ENCODE results near the gene TMEM61.
"Not testable (repeated sequence)": the region's sequence is repeated elsewhere in the genome, so short reads cannot be mapped to it uniquely, and the experiment has no call there.

The TMEM61 gene

DNA sequence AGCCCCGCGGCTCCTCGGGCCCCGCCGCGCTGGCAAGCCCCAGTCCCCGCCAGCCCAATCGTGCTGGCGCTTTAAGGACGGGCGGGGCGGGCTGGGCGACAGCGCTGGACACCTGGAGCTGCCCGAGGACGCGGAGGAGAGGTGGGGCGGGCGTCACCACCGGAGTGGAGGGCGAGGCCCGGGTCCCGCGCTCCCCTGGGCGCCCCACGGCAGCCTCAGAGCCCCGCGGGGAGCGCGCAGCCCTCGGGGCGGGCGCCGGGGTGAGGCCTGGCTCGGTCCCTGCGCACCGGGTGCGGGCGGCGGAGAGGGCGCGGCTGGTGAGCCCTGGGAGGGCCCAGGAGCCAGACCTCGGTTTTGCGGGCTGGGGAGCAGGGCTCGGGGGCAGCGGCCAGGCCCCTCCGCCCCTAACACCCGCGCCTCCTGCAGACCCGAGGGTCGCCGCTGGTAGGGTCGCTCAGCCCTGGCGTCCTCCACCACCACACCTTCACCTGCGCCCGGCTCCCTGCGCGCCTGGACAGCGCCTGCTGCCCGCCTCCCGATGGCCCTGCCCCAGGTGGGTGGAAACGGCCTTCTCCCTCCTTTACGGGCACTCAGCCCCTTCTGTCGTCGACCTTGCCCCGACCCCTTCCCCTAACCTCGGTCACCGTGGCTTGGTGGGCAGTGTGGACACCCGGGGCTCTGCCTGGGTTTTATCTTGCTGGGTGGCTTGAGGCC, at the start of gene TMEM61:
Gene TMEM61, plus strand, starts transcription at position 101 of the 714 bp plus-strand sequence. Its CDS starts 438 bp downstream, at position 539.
- no peak for DNase-seq (ENCODE audit: low spot score)

- DNase-seq (ENCODE audit: low spot score) = no peak
Observed at GRCh38 chr1:54931275-54931840, 49.1 kb upstream of the TMEM61 start.

- not testable (repeated sequence) for DNase-seq (ENCODE audit: low spot score)
Observed at GRCh38 chr1:54934081-54934480, 46.3 kb upstream of the TMEM61 start.

DNA sequence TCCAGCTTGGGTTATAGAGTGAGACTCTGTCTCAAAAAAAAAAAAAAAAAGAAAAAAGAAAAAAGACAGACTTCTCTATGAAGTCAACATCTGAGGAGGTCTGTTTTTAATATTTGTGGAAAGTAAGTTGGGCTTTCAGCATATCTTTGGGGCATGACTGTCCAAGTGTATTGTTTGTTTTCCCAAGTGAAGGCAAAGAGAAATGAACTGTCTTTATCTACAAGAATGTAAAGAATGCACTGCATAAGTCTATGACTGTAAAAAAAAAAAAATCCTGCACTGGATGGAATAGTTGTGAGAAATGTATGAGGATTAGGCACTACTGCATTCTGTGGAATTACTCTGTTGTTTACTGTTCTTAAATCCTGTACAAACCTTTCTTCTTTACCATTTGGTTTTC, 45.6 kb upstream of the TMEM61 start:
- no peak for DNase-seq (ENCODE audit: low spot score)

- no peak for DNase-seq (ENCODE audit: low spot score)
Observed at GRCh38 chr1:54936791-54937190, 43.6 kb upstream of the TMEM61 start.

DNA sequence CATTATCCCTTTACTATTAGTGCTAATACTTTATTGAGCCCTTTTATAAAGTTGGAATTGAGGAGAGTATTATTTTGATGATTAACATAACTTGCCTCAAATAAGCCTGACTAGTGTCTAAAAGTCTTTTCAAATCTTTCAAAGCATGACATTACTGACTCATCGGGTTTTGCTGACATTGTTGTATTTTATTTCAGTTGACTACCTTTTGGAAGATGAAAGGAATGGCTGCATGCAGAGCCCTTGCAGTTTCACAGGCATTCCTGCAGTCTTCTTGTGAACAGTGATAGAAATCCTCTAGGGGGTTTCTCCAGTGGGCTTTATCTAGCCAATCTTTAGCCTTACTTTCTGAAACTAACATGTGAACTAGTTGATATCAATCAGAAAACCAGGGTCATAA, 43.0 kb upstream of the TMEM61 start:
- no peak for DNase-seq (ENCODE audit: low spot score)

GRCh38 chr1:54938955-54939354, 41.5 kb upstream of the TMEM61 start:
- DNase-seq (ENCODE audit: low spot score) = not testable (repeated sequence)

- DNase-seq (ENCODE audit: low spot score) = no peak
Observed at GRCh38 chr1:54940042-54940441, 40.4 kb upstream of the TMEM61 start.

GRCh38 chr1:54942976-54943375, 37.5 kb upstream of the TMEM61 start:
- no peak for DNase-seq (ENCODE audit: low spot score)

DNA sequence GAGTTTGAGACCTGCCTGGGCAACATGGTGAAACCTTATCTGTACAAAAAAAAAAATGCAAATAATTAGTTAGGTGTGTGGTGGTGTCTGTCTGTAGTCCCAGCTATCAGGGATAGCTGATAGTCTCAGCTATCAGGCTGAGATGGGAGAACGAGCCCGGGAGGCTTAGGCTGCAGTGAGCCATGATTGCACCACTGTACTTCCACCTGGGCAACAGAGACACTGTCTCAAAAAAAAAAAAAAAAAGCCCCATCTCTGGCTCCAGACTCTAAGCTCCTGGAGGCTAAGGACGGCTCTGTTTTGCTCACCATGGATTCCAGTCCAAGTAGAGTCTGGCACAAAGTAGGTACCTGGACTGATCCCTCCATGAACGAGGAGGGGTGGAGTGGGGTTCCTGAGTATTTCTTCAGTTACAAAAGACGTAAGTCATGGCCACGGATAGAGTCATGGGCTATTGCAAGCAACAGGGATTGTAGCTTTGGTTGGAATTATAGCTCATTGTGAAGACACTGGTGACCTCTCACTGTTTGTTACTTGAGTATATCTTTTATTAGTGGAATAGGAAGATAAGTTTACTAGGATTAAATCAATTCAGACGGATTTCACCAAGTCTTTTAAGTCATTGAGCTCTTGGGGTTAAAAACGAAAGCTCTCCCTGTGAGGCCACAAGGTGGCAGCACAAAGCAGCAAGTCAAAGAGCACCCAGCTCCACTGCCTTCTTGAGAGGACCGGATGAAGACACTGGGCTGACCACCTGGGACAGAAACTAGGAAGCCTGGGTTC, 35.6 kb upstream of the TMEM61 start:
- DNase-seq (ENCODE audit: low spot score) = peak; percentile 69

- no peak for DNase-seq (ENCODE audit: low spot score)
Observed at GRCh38 chr1:54945393-54945936, 35.0 kb upstream of the TMEM61 start.

- DNase-seq (ENCODE audit: low spot score) = no peak
Observed at GRCh38 chr1:54947540-54947939, 32.9 kb upstream of the TMEM61 start.

DNA sequence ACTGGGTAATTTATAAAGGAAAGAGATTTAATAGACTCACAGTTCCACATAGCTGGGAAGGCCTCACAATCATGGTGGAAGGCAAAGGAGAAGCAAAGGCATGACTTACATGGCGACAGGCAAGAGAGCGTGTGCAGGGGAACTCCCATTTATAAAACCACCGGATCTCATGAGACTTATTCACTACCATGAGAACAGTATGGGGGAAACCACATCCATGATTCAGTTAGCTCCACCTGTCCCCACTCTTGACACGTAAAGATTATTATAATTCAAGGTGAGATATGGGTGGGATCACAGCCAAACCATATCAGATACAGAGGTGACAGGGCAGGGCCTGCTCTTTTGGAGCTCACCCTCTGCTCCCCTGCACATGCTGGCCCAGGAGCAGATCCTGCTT, 31.4 kb upstream of the TMEM61 start:
- no peak for DNase-seq (ENCODE audit: low spot score)

DNA sequence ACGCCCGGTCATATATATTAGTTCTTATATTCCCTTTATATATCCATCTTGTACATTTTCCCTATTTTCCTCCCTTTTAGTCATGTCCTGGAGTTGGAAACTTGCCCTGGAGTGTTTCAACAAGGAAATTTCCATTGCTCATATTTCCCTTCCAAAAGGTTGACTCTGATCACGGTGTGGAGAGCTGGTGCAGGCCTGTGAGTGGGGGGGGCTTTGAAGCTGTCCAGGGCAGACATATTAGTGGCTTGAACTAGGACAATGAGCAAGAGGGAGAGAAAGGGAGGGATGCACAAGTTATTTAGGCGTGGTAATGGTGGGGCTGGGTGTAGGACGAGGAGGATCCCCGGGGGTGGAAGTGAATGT, 30.4 kb upstream of the TMEM61 start:
- DNase-seq (ENCODE audit: low spot score) = no peak

- peak; percentile 73 for DNase-seq (ENCODE audit: low spot score)
Observed at GRCh38 chr1:54950369-54951163, 29.9 kb upstream of the TMEM61 start.

DNA sequence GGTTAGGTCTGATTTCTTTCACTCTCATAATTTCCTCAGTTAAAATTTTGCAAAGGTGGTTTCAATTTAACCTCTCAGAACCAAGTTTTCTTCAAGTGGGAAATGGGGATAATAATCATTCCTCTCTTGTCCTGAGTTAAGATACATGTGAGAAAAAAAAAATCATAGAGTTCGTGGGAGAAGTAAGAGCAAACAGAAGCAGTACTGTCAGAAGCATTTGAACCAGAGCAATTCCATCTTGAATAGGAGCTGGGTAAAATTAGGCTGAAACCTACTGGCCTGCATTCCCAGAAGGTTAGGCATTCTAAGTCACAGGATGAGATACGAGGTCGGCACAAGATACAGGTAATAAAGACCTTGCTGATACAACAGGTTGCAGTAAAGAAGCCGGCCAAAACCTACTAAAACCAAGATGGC, 28.6 kb upstream of the TMEM61 start:
- no peak for DNase-seq (ENCODE audit: low spot score)

- no peak for DNase-seq (ENCODE audit: low spot score)
Observed at GRCh38 chr1:54952950-54953718, 27.3 kb upstream of the TMEM61 start.

DNA sequence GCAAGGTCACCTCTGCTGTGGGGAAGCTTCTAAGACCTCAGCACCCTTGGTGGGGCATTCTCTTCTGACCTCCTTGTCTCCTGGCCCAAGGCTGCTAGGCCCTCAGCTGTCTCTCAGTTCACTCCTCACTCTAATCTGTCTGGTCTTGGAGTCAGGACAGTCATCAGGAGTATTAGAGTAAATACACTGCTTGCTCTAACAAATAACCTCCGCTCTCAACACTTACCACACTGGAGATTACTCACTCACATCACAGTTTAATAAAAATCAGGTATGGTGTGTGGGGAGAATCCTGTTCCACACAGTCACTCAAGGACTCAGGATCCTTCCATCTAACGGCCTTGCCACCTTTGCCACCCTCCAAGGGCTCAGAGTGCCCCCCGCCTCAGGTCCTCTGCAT, 26.6 kb upstream of the TMEM61 start:
- DNase-seq (ENCODE audit: low spot score) = no peak

DNA sequence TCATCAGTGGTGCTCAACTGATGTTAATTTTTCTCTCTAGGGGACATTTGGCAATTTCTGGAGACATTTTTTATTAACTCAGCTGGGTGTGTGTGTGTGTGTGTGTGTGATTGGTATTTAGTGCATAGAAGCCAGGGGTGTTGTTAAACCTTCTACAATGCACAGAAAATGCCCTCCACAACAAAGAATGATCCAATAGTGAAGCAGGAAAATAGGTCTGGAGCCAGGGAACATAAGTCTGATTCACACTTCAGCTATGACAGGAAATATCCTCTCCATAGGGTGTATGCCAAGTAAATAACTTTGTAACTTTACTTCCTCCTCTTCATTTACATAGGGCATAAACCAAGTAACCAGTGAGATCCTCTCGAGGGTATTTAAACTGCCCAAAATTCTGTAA, 25.1 kb upstream of the TMEM61 start:
- DNase-seq (ENCODE audit: low spot score) = no peak

- no peak for DNase-seq (ENCODE audit: low spot score)
Observed at GRCh38 chr1:54956726-54957125, 23.7 kb upstream of the TMEM61 start.

DNA sequence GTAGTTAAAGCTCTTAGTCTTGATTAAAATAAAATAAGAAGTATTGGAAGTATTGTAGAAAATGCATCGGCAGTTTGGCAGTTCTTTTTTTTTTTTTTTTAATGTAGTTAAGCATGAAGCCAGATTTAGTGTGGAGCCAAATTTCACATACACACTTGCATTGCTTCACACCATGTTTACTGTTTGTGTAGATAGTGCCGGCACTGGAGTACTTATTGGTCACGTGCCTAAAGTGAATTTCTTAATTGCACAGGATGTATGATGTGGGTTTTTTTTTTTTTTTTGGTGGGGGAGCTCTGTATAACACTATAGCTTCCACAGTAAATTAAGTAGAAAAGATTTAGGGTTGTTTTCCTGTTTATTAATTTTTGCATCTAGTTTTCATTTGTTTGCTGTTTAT, 21.2 kb upstream of the TMEM61 start:
- DNase-seq (ENCODE audit: low spot score) = no peak

Measured in activated CD4-positive, alpha-beta T cell treated with anti-CD3 and anti-CD28 coated beads, Interleukin-2, Interleukin-4, amounts not matched to agents 100 ng/mL and 50 ng/mL, durations not matched to agents 16 hours and 8 hours (primary cell).